ENCODE results near the gene SLC27A5.
"Not testable (repeated sequence)": the region's sequence is repeated elsewhere in the genome, so short reads cannot be mapped to it uniquely, and the experiment has no call there.

SLC27A5 gene

GRCh38 chr19:58468216-58468839 is 43.5 kb downstream of the SLC27A5 start:
- DNase-seq (ENCODE audit: low read depth), result no peak

GRCh38 chr19:58466760-58467589 is 44.8 kb downstream of the SLC27A5 start, which contains the start of gene ZNF324:
TSS of gene ZNF324 (plus strand) at chr19:58467080. CDS start at chr19:58469186, 2,106 bp downstream.
- DNase-seq (ENCODE audit: low read depth), result peak; percentile 95

- no peak for DNase-seq (ENCODE audit: low read depth)
Observed at GRCh38 chr19:58466089-58466759, 45.6 kb downstream of the SLC27A5 start.

- DNase-seq (ENCODE audit: low read depth), result no peak
Observed at GRCh38 chr19:58460039-58460438, 51.8 kb downstream of the SLC27A5 start.

- DNase-seq (ENCODE audit: low read depth), result no peak
Observed at GRCh38 chr19:58456111-58456510, 55.7 kb downstream of the SLC27A5 start.

GRCh38 chr19:58455306-58455705 is 56.5 kb downstream of the SLC27A5 start:
- no peak for DNase-seq (ENCODE audit: low read depth)

- DNase-seq (ENCODE audit: low read depth), result no peak
Observed at GRCh38 chr19:58453743-58454142, 58.0 kb downstream of the SLC27A5 start.

- peak; percentile 94 for DNase-seq (ENCODE audit: low read depth)
Observed at GRCh38 chr19:58451358-58452101, 60.3 kb downstream of the SLC27A5 start, which contains the start of gene ZNF324B. TSS of gene ZNF324B (plus strand) at chr19:58451622. CDS start at chr19:58453702, 2,080 bp downstream.

- no peak for DNase-seq (ENCODE audit: low read depth)
Observed at GRCh38 chr19:58450856-58451357, 60.9 kb downstream of the SLC27A5 start.

- not testable (repeated sequence) for DNase-seq (ENCODE audit: low read depth)
Observed at GRCh38 chr19:58449980-58450379, 61.8 kb downstream of the SLC27A5 start.

GRCh38 chr19:58448860-58449259 is 62.9 kb downstream of the SLC27A5 start:
- not testable (repeated sequence) for DNase-seq (ENCODE audit: low read depth)
